GM12873 (cell line): Measurements from ENCODE around the gene CCSER1.

Experiments used
- CTCF ChIP-seq: IDR thresholded peaks from 2 replicates; pipeline ENCODE4 v1.5.1; 2012; ENCODE audit warnings: low read depth, mild to moderate bottlenecking, moderate library complexity, low read length, control low read depth; ENCODE audit not compliant: insufficient read depth; ENCODE audit errors: missing control alignments

Gene CCSER1

GRCh38 chr4:90597927-90598326 is 470.7 kb downstream of the CCSER1 start:
- TF ChIP-seq CTCF: no peak

GRCh38 chr4:90598741-90599140 is 471.5 kb downstream of the CCSER1 start:
- no peak for TF ChIP-seq CTCF

- no peak for TF ChIP-seq CTCF
Observed at GRCh38 chr4:90602726-90603125, 475.5 kb downstream of the CCSER1 start.

GRCh38 chr4:90603540-90603939 is 476.3 kb downstream of the CCSER1 start:
- no peak for TF ChIP-seq CTCF

- no peak for TF ChIP-seq CTCF
Observed at GRCh38 chr4:90606781-90607180, 479.6 kb downstream of the CCSER1 start.

GRCh38 chr4:90614371-90614770 is 487.2 kb downstream of the CCSER1 start:
- no peak for TF ChIP-seq CTCF

- no peak for TF ChIP-seq CTCF
Observed at GRCh38 chr4:90621080-90621479, 493.9 kb downstream of the CCSER1 start.

- no peak for TF ChIP-seq CTCF
Observed at GRCh38 chr4:90624781-90625180, 497.6 kb downstream of the CCSER1 start.
